SH-SY5Y (cell line): Measurements from ENCODE around the gene BAZ2B.

ENCODE experiments used
- GATA2 ChIP-seq: IDR thresholded peaks from 2 replicates; pipeline ENCODE4 v1.6.1; 2011; ENCODE audit warnings: mild to moderate bottlenecking, low read depth, low read length
- GATA3 ChIP-seq: IDR thresholded peaks from 2 replicates; pipeline ENCODE4 v1.6.1; 2011; ENCODE audit warnings: low read depth, mild to moderate bottlenecking, low read length, moderate library complexity

DNA sequence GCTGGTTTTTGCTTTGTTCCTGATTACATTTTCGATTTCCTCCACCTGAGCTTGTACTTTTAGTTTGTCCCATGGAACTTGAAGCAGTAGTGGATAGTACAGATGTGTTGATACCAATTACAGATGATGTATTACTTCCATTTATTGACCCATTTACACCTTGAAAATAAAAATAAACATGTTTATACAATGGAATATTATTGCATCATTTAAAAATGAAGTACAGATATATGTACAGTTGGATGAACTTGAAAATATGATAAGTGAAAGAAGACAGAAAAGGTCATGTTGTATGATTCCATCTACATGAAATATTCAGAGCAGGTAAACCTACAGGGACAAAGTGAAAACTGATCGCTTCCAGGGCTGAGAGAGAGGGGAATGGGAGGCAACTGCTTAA, 169.5 kb downstream of the BAZ2B start:
- TF ChIP-seq GATA2, result no peak
- no peak for TF ChIP-seq GATA3
